Naive B cell (primary cell): ENCODE data around the gene KCNH4. TPM values are rescaled to one million over a fixed set of nuclear protein-coding genes. Genes with fewer than 3 reads are reported as not detected.

Experiments
- ATAC-seq, 2 donors: fragments of 150-1000 bp; cut with Tn5 transposase; 2 replicates each; pipeline ENCODE4 v1.10.0; 2021; ENCODE audit warnings: low read depth in 2 of 2, mild to moderate bottlenecking in 2 of 2, moderate library complexity in 2 of 2
- DNase-seq: peaks from one replicate; pipeline ENCODE4 v3.0.0; 2022
- H3K27ac Mint-ChIP-seq, 6 donors: one replicate each; pipeline ENCODE4 v1.8.0; 2020 to 2022; ENCODE audit warnings: mild to moderate bottlenecking in 6 of 6, mixed read lengths in 6 of 6, moderate library complexity in 5 of 6, inconsistent platforms in 2 of 6
- H3K27me3 Mint-ChIP-seq, 3 donors: one replicate each; pipeline ENCODE4 v1.8.0; 2021 to 2022; ENCODE audit warnings: mixed read lengths in 3 of 3, mild to moderate bottlenecking in 1 of 3
- H3K36me3 Mint-ChIP-seq, 2 donors: one replicate each; pipeline ENCODE4 v1.8.0; 2020 to 2022; ENCODE audit warnings: mixed read lengths in 2 of 2, inconsistent platforms in 1 of 2, mild to moderate bottlenecking in 1 of 2
- H3K4me1 Mint-ChIP-seq, 3 donors: one replicate each; pipeline ENCODE4 v1.8.0; 2020 to 2022; ENCODE audit warnings: mixed read lengths in 3 of 3, inconsistent platforms in 1 of 3, mild to moderate bottlenecking in 1 of 3, moderate library complexity in 1 of 3
- H3K4me3 Mint-ChIP-seq, 8 donors: one replicate each; pipeline ENCODE4 v1.8.0; 2020 to 2022; ENCODE audit warnings: mild to moderate bottlenecking in 8 of 8, mixed read lengths in 8 of 8, moderate library complexity in 8 of 8, inconsistent platforms in 2 of 8
- H3K9me3 Mint-ChIP-seq, 7 donors: one replicate each; pipeline ENCODE4 v1.8.0; 2020 to 2022; ENCODE audit warnings: mixed read lengths in 7 of 7, mild to moderate bottlenecking in 5 of 7, inconsistent platforms in 2 of 7, moderate library complexity in 1 of 7
- polyA plus RNA-seq, 6 donors: library from polyadenylated mRNA; unstranded; fragments of 300-500 nt; fragmentation: Illumina TruSeq; gene quantifications; one replicate each; pipeline ENCODE4 v1.2.3, GENCODE V29; 2021; ENCODE audit warnings: low read depth in 6 of 6

Gene KCNH4
- polyA plus RNA-seq, 6 donors from 2014 or later: 0.09 to 0.17 (median 0.12) TPM; not detected in 2

DNA sequence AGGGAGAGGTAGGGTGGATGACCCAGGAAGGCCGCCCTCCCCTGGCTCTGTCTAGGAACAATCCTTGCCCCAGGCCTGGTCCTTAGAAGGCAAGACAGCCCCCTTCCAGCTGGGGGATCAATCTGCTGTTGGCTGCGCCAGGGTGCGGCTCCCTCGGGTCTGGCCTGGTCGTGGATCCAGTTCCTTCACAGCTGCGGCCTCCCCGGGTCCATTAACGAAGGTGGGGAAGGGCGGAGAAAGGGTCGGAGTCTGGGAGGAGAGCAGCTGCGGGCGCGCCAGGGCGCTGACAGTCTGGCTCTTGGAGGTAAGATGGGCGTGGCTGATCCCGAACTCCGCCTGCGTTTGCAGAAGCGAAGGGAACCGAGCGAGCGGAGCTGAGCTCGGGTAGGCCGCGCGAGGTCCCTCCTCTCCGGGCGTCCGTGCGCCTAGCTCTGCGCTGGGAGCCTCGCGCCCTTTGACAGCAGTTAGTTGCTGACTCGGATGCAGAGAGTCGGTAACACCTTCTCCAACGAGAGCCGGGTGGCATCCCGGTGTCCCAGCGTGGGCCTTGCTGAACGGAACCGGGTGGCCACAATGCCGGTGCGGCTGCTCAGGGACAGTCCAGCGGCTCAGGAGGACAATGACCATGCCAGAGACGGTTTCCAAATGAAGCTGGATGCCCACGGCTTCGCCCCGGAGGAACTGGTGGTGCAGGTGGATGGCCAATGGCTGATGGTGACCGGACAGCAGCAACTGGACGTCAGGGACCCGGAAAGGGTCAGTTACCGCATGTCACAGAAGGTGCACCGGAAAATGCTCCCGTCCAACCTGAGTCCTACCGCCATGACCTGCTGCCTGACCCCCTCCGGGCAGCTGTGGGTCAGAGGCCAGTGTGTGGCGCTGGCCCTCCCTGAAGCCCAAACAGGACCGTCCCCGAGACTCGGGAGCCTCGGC, 58.3 kb downstream of the KCNH4 start, which contains the start of gene HSPB9:
Gene HSPB9 (plus strand): TSS at position 434 of the 933 bp plus-strand sequence. CDS start 47 bp downstream, at position 481.
- Mint-ChIP-seq H3K27me3 (no peaks in the 10 kb centered on the region), H3K4me3 (peak within 1 kb of the TSS; percentile 57 to 89 (median 75)), H3K36me3 (peaks cover 5 to 29% of the 10 kb centered on the region in 2 donors), H3K4me1 (peaks cover 22 to 46% (median 25%) of the 10 kb centered on the region in 3 donors), H3K27ac (peak within 1 kb of the TSS in 1 of 6 donors; percentile 51), H3K9me3 (no peaks in the 10 kb centered on the region)
- ATAC-seq: no peak
- DNase-seq: no peak

GRCh38 chr17:42120770-42121769, 59.9 kb downstream of the KCNH4 start, which contains the start of gene KAT2A:
TSS of gene KAT2A (minus strand) at chr17:42121367. CDS start at chr17:42121304, 63 bp downstream.
- no peaks in the 10 kb centered on the region for H3K27me3 Mint-ChIP-seq
- H3K36me3 Mint-ChIP-seq: peaks cover 10 to 32% of the 10 kb centered on the region in 2 donors
- H3K27ac Mint-ChIP-seq: peak within 1 kb of the TSS in 3 of 6 donors; percentile 51 to 91 (median 77)
- ATAC-seq: peak; percentile 86 to 87
- no peaks in the 10 kb centered on the region for H3K9me3 Mint-ChIP-seq
- peak within 1 kb of the TSS; percentile 67 to 89 (median 76) for H3K4me3 Mint-ChIP-seq
- H3K4me1 Mint-ChIP-seq: peaks cover 30 to 49% (median 36%) of the 10 kb centered on the region in 3 donors
- peak; percentile 66 for DNase-seq

DNA sequence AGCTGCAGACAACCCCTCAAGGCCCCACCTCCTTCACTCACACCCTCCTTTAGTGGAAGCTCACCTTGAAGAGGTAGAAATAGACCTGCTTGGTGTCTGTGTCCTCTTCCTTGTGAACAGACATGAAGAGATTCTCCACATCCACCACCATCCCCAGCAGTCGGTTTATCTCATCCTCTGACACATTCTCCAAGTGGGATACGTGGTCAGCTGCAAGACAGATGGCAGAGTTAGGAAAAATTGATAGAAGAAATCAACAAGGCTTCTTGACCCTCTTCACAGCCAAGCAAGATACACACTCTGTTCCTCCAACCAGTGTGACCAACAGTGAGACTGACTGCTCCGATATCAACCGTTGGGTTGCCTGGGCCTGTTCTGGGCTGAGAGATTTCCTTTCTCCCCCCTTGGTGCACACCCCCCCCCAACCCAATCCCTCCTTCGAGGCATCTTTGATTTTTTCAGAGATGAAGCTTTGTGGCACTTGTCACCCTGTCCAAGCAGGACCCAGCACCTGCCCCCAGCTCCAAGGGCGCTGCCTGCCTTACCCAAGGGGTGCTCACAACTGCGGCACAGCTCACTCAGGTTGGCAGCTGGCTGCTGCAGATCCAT, 60.7 kb downstream of the KCNH4 start:
- DNase-seq: no peak
- Mint-ChIP-seq H3K27ac (peak overlapping the region in 1 of 6 donors; percentile 77), H3K4me1 (peaks cover 38 to 57% (median 43%) of the 10 kb centered on the region in 3 donors), H3K36me3 (peaks cover 6 to 24% of the 10 kb centered on the region in 2 donors), H3K9me3 (peaks cover 0 to 2% (median 0%) of the 10 kb centered on the region in 7 donors), H3K27me3 (no peaks in the 10 kb centered on the region), H3K4me3 (peak overlapping the region; percentile 67 to 87 (median 76))
- no peak for ATAC-seq

- no peaks in the 10 kb centered on the region for H3K27me3 Mint-ChIP-seq
- peak overlapping the region in 4 of 8 donors; percentile 18 to 59 (median 43) for H3K4me3 Mint-ChIP-seq
- H3K36me3 Mint-ChIP-seq: peaks cover 6 to 15% of the 10 kb centered on the region in 2 donors
- H3K9me3 Mint-ChIP-seq: peaks cover 0 to 2% (median 0%) of the 10 kb centered on the region in 7 donors
- H3K27ac Mint-ChIP-seq: no peak overlapping the region
- ATAC-seq (no peak), DNase-seq (no peak)
- peaks cover 40 to 65% (median 50%) of the 10 kb centered on the region in 3 donors for H3K4me1 Mint-ChIP-seq
Measured at GRCh38 chr17:42119301-42119700, 61.6 kb downstream of the KCNH4 start.

- ATAC-seq: peak; percentile 13 to 22
- peak; percentile 38 for DNase-seq
- H3K27ac Mint-ChIP-seq: peak overlapping the region in 2 of 6 donors; percentile 38 to 60
- peak overlapping the region in 7 of 8 donors; percentile 13 to 87 (median 77) for H3K4me3 Mint-ChIP-seq
- no peaks in the 10 kb centered on the region for H3K27me3 Mint-ChIP-seq
- H3K4me1 Mint-ChIP-seq: peaks cover 40 to 69% (median 53%) of the 10 kb centered on the region in 3 donors
- H3K9me3 Mint-ChIP-seq: peaks cover 0 to 2% (median 0%) of the 10 kb centered on the region in 7 donors
- peaks cover 6 to 15% of the 10 kb centered on the region in 2 donors for H3K36me3 Mint-ChIP-seq
Measured at GRCh38 chr17:42118545-42118944, 62.4 kb downstream of the KCNH4 start.

DNA sequence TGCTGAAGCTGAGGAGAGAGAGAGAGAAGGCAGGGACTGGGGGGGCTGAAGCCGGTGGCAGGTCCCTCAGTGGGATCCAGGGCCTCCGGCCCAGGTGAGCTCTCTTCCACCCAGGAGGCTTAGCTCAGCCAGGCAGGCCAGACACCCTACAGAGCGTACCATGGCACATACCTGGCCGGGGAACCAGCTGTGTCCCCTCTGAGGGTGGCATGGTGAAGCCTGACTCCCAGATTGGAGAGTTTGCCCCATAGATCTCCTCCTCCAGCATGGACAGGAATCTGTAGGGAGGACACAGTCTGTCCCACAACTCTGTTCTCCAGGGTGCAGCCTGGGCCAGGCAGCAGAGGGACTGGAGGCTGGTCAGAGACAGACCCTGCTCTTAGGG, 62.8 kb downstream of the KCNH4 start:
- DNase-seq (no peak), ATAC-seq (no peak)
- H3K27ac Mint-ChIP-seq: peak overlapping the region in 1 of 6 donors; percentile 60
- peak overlapping the region in 3 of 8 donors; percentile 22 to 77 (median 77) for H3K4me3 Mint-ChIP-seq
- H3K36me3 Mint-ChIP-seq: peaks cover 6 to 15% of the 10 kb centered on the region in 2 donors
- H3K27me3 Mint-ChIP-seq: no peaks in the 10 kb centered on the region
- peaks cover 0 to 2% (median 0%) of the 10 kb centered on the region in 7 donors for H3K9me3 Mint-ChIP-seq
- H3K4me1 Mint-ChIP-seq: peaks cover 40 to 72% (median 54%) of the 10 kb centered on the region in 3 donors

GRCh38 chr17:42117397-42118125, 63.4 kb downstream of the KCNH4 start:
- H3K27me3 Mint-ChIP-seq: no peaks in the 10 kb centered on the region
- peaks cover 6 to 15% of the 10 kb centered on the region in 2 donors for H3K36me3 Mint-ChIP-seq
- DNase-seq: no peak
- H3K9me3 Mint-ChIP-seq: peaks cover 0 to 2% (median 0%) of the 10 kb centered on the region in 7 donors
- peak overlapping the region in 1 of 6 donors; percentile 60 for H3K27ac Mint-ChIP-seq
- H3K4me1 Mint-ChIP-seq: peaks cover 44 to 77% (median 58%) of the 10 kb centered on the region in 3 donors
- peak overlapping the region in 1 of 8 donors; percentile 70 for H3K4me3 Mint-ChIP-seq
- ATAC-seq: no peak

DNA sequence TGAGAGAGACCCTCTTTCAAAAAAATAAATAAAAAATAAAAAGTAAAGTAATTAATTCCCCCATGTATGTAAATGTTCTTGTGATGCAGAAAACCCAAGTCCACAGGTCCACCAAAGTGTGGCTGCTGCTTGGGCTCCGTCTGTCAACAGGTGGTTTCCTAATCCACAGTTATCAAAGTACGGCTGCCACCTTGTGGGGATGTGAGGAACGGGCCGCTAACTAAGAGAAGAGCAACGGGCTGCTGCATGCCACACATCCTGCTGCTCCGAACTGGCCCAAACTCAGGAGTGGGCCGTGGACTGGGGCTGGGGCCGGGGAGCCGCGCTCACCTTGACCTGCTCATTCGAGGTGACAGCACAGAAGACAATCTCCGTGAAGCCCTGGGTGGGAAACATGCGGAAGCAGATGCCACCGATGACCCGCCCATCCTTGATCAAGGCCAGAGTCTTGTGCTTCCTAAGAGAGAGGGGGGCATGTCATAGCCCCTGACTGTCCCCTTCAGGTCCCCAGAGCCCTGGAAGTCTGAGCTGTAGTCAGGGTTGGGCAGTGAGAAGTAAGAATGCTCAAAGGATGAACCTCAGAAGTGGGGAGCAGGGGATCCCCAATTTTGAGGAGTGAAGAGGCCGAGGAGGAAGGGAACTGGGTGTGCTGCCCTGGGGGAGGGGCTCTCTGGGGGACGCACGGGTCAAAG, 64.1 kb downstream of the KCNH4 start:
- Mint-ChIP-seq H3K36me3 (peaks cover 6 to 15% of the 10 kb centered on the region in 2 donors), H3K4me1 (peaks cover 49 to 77% (median 65%) of the 10 kb centered on the region in 3 donors), H3K27me3 (no peaks in the 10 kb centered on the region), H3K9me3 (peaks cover 0 to 2% (median 0%) of the 10 kb centered on the region in 7 donors), H3K27ac (peak overlapping the region in 5 of 6 donors; percentile 35 to 96 (median 50)), H3K4me3 (peak overlapping the region in 6 of 8 donors; percentile 18 to 76 (median 46))
- peak; percentile 79 for DNase-seq
- ATAC-seq: peak; percentile 37 to 47

DNA sequence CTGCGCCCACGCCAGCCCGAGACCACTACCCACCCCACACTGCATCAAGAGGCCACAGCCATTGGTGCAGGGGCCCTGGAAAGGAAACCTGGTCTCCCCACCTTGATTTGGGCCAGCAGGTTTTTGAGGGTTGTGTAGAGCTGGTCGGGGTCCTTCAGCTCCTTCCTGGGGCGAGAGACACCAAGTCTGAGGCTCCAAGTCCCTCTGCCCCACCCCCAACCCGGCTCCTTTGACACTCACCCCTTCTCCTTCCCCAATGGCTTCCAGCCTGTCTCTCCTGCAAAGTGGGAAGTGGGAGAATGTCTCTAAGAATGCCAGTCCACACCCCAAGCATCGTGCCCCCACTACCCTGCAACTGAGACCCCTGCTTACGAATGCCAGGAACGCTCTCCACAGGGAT, 66.8 kb downstream of the KCNH4 start:
- H3K9me3 Mint-ChIP-seq: peaks cover 0 to 2% (median 0%) of the 10 kb centered on the region in 7 donors
- peak overlapping the region in 1 of 6 donors; percentile 96 for H3K27ac Mint-ChIP-seq
- H3K4me1 Mint-ChIP-seq: peaks cover 48 to 77% (median 62%) of the 10 kb centered on the region in 3 donors
- peaks cover 10 to 23% of the 10 kb centered on the region in 2 donors for H3K36me3 Mint-ChIP-seq
- no peaks in the 10 kb centered on the region for H3K27me3 Mint-ChIP-seq
- no peak for DNase-seq
- H3K4me3 Mint-ChIP-seq: peak overlapping the region in 2 of 8 donors; percentile 59 to 75
- ATAC-seq: no peak

GRCh38 chr17:42113293-42114069, 67.5 kb downstream of the KCNH4 start:
- H3K9me3 Mint-ChIP-seq: peaks cover 0 to 2% (median 0%) of the 10 kb centered on the region in 7 donors
- H3K4me3 Mint-ChIP-seq: peak overlapping the region in 2 of 8 donors; percentile 12 to 89
- DNase-seq: no peak
- H3K36me3 Mint-ChIP-seq: peaks cover 10 to 23% of the 10 kb centered on the region in 2 donors
- ATAC-seq: no peak
- no peaks in the 10 kb centered on the region for H3K27me3 Mint-ChIP-seq
- peak overlapping the region in 2 of 6 donors; percentile 83 to 96 for H3K27ac Mint-ChIP-seq
- peaks cover 46 to 73% (median 57%) of the 10 kb centered on the region in 3 donors for H3K4me1 Mint-ChIP-seq
